T-cell (primary cell): ENCODE measurements around the gene AHCYL1. TPM values are rescaled to one million over a fixed set of nuclear protein-coding genes. Genes with fewer than 3 reads are reported as not detected.

ENCODE experiments used
- ATAC-seq, 4 experiments: fragments of 200-7000 bp in 3 of 4; fragments of 150-1000 bp in 1 of 4; cut with Tn5 transposase; replicated peaks in 1 of 4; 1 replicate in 3 of 4; 2 replicates in 1 of 4; pipeline ENCODE4 v1.10.0; 2021; ENCODE audit warnings: moderate library complexity in 3 of 4, mild to moderate bottlenecking in 2 of 4, moderate number of reproducible peaks in 1 of 4
- CTCF ChIA-PET, 2 donors: fragments of 300-600 bp; sonication (Branson Sonifier 250); formaldehyde crosslinking; loops; one replicate each; lab custom pipeline; 2022; ENCODE audit warnings: antibody characterized with exemption in 2 of 2; lab: Charles Lee
- POLR2A ChIA-PET, 2 donors: fragments of 300-600 bp; sonication (Branson Sonifier 250); formaldehyde crosslinking; loops; one replicate each; lab custom pipeline; 2022; ENCODE audit warnings: antibody characterized with exemption in 2 of 2; lab: Charles Lee
- DNase-seq, 35 experiments: peaks; one replicate each; pipeline versions ENCODE4 v3.0.0 to v3.0.0-alpha.2; 2013 to 2023
- H3K27ac ChIP-seq: one replicate; pipeline ENCODE4 v1.5.1; 2013; ENCODE audit warnings: low read length
- H3K27me3 ChIP-seq, 2 experiments: replicated peaks in 1 of 2; 1 replicate in 1 of 2; 2 replicates in 1 of 2; pipeline versions ENCODE4 v1.6.1 to v1.7.0; 2013; ENCODE audit warnings: low read length in 1 of 2, mixed read lengths in 1 of 2; ENCODE audit not compliant: control insufficient read depth in 2 of 2, insufficient read depth in 2 of 2; ENCODE audit errors: extremely low read depth in 1 of 2
- H3K36me3 ChIP-seq, 2 donors: 1 replicate in 1 of 2; 2 replicates in 1 of 2; pipeline versions ENCODE4 v1.6.1 to v1.7.0; 2013; ENCODE audit warnings: low read length in 1 of 2; ENCODE audit not compliant: control insufficient read depth in 2 of 2, insufficient read depth in 1 of 2; ENCODE audit errors: extremely low read depth in 1 of 2
- H3K4me1 ChIP-seq, 2 experiments: 1 replicate in 1 of 2; 2 replicates in 1 of 2; pipeline versions ENCODE4 v1.6.1 to v1.7.0; 2013; ENCODE audit warnings: low read length in 2 of 2, mixed read lengths in 1 of 2; ENCODE audit not compliant: insufficient read depth in 2 of 2, control insufficient read depth in 1 of 2; ENCODE audit errors: extremely low read depth in 1 of 2
- H3K4me3 ChIP-seq, 2 donors: 1 replicate in 1 of 2; 2 replicates in 1 of 2; pipeline versions ENCODE4 v1.5.1 to v1.7.0; 2013; ENCODE audit warnings: mild to moderate bottlenecking in 2 of 2, low read length in 1 of 2, moderate library complexity in 1 of 2; ENCODE audit not compliant: control insufficient read depth in 1 of 2; ENCODE audit errors: extremely low read depth in 1 of 2
- H3K9me3 ChIP-seq: 2 replicates; pipeline ENCODE4 v1.7.0; 2013
- H3K27ac Mint-ChIP-seq, 2 donors: one replicate each; pipeline ENCODE4 v1.8.0; 2020 to 2021; ENCODE audit warnings: mild to moderate bottlenecking in 2 of 2, mixed read lengths in 2 of 2
- H3K27me3 Mint-ChIP-seq, 2 donors: one replicate each; pipeline ENCODE4 v1.8.0; 2021 to 2022; ENCODE audit warnings: mixed read lengths in 2 of 2
- H3K36me3 Mint-ChIP-seq: one replicate; pipeline ENCODE4 v1.8.0; 2021; ENCODE audit warnings: mixed read lengths
- H3K4me1 Mint-ChIP-seq, 3 donors: one replicate each; pipeline ENCODE4 v1.8.0; 2020 to 2022; ENCODE audit warnings: mixed read lengths in 3 of 3, mild to moderate bottlenecking in 1 of 3
- H3K4me3 Mint-ChIP-seq, 3 donors: one replicate each; pipeline ENCODE4 v1.8.0; 2020 to 2022; ENCODE audit warnings: mild to moderate bottlenecking in 3 of 3, mixed read lengths in 3 of 3, moderate library complexity in 3 of 3
- H3K9me3 Mint-ChIP-seq, 3 donors: one replicate each; pipeline ENCODE4 v1.8.0; 2020 to 2022; ENCODE audit warnings: mixed read lengths in 3 of 3
- WGBS: methylation state at CpG from one replicate; pipeline ENCODE4 v1.1.5; 2013; ENCODE audit warnings: missing lambda C conversion rate; ENCODE audit not compliant: insufficient coverage; 5-methylcytosine and 5-hydroxymethylcytosine counted together
- total RNA-seq, 35 experiments: library from RNA in 6 of 35; stranded (reverse) in 6 of 35; fragments of 120-200 nt in 1 of 35; gene quantifications; one replicate each; pipeline versions ENCODE4 v1.2.1 to v1.2.4 and lab custom pipeline; 2013 to 2026

Gene AHCYL1
- total RNA-seq, 5 donors from 2014 or later (not counting 1 experiment from before 2014, with no cell fraction given), result 23.0 to 41.6 (median 38.9) TPM

DNA sequence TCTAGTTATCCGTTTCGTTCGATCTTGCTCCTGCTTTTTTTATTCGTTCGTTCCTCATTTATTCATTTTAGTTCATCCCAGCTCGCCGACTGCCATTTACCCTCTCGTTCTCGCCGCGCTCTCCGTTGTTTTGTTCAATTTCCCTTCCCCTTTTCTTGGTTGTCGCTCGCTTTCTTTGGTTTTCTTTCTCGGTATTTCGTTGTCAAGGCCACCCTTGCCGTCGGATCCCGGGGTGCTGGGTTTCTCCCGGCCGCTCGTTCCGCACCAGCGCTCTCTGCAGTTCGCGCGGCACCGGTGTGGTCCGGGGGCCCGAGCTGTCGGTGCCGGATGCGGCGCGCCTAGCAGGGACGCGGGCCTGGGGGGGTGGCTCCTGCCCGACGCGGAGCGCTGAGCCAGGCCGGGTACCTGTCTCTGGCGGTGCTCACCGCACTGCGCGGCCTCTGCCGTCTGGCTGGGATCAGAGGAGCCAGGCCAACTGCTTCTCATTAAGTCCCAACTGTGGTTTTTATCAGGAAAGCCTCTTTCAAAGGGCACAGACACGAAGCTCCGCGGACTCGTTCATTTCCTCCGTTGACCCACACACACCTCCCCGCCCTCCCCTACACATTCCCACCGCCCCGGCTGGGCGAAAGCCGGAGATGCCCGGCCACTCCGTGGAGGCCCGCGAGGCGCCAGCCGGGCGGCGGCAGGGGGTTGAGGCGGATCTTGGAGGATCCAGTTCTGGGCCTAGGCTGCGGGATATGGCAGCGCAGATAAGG lies 84.3 kb downstream of the AHCYL1 start:
- DNase-seq (peak in 17 of 35 experiments; percentile 11 to 49 (median 23)), ATAC-seq (peak; percentile 59 to 68 (median 65))
- Histone ChIP-seq H3K4me1 (peaks cover 0 to 30% of the 10 kb centered on the region in 2 experiments), H3K36me3 (no peaks in the 10 kb centered on the region), H3K4me3 (peak overlapping the region in 1 of 2 donors; percentile 45), H3K27ac (no peak overlapping the region), H3K27me3 (peaks cover 14 to 74% of the 10 kb centered on the region in 2 experiments), H3K9me3 (no peaks in the 10 kb centered on the region)
- peak overlapping the region; percentile 22 to 69 (median 48) for H3K4me3 Mint-ChIP-seq
- H3K27me3 Mint-ChIP-seq, result peaks cover 36 to 63% of the 10 kb centered on the region in 2 donors
- H3K9me3 Mint-ChIP-seq, result no peaks in the 10 kb centered on the region
- ChIA-PET CTCF (no interaction called here), POLR2A (no interaction called here)
- H3K36me3 Mint-ChIP-seq, result no peaks in the 10 kb centered on the region
- peak overlapping the region in 1 of 2 donors; percentile 9 for H3K27ac Mint-ChIP-seq
- H3K4me1 Mint-ChIP-seq, result peaks cover 13 to 25% (median 19%) of the 10 kb centered on the region in 3 donors
- WGBS, result 8% methylated on average over 63 of the region's 68 CpGs

DNA sequence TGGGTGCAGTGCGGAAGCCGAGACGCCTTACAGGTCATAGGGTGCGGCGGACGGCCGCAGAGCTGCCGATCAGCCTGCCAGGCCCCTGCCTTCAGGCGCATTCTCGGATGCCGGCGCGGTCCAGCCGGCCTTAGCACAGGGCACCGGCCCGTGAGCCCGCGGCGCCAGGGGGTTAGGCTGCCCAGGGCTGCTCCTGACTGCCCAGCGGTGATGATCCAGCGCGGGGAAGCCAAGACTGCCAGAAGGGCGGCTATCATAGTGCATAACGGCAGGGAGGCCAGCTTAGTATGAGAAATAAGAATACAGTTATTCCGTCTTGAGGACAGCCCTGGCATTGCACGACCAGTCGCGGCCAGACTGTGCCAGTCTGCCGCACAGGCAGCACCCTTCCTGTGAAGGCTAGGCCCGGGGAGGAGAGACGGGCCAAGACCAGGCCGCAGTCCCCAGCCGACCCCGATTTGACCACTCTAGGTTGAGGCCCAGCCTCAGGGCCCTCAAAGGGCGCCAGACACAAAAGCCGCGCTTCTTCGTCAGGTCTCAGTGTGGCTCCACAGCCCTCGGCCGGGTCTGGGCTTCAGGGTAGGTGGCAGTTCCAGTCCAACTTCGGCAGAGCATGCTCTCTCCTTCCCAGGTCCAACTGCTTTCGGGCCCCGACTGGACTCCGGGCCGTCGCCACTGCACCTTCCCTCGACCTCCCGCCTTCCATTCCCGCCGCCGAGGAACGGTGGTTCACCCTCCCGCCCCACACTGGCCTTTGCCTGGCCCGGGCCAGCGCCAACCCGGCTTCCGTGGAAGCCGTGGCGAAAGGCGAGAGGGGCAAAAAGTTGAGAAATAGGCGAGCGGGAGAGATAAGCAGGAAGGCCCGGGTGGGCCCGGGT lies 85.1 kb downstream of the AHCYL1 start:
- Histone ChIP-seq H3K27me3 (peaks cover 14 to 71% of the 10 kb centered on the region in 2 experiments), H3K4me3 (peak overlapping the region in 1 of 2 donors; percentile 2), H3K36me3 (no peaks in the 10 kb centered on the region), H3K27ac (no peak overlapping the region), H3K4me1 (peaks cover 0 to 30% of the 10 kb centered on the region in 2 experiments), H3K9me3 (no peaks in the 10 kb centered on the region)
- Mint-ChIP-seq H3K4me1 (peaks cover 13 to 25% (median 19%) of the 10 kb centered on the region in 3 donors), H3K27ac (no peak overlapping the region), H3K4me3 (peak overlapping the region; percentile 25 to 69 (median 28)), H3K9me3 (no peaks in the 10 kb centered on the region), H3K36me3 (no peaks in the 10 kb centered on the region), H3K27me3 (peaks cover 44 to 66% of the 10 kb centered on the region in 2 donors)
- peak in 2 of 4 experiments; percentile 17 to 19 for ATAC-seq
- DNase-seq, result peak in 2 of 35 experiments; percentile 18 to 25
- POLR2A ChIA-PET, result no interaction called here
- WGBS, result 13% methylated on average over 57 of the region's 64 CpGs
- CTCF ChIA-PET, result no interaction called here

DNA sequence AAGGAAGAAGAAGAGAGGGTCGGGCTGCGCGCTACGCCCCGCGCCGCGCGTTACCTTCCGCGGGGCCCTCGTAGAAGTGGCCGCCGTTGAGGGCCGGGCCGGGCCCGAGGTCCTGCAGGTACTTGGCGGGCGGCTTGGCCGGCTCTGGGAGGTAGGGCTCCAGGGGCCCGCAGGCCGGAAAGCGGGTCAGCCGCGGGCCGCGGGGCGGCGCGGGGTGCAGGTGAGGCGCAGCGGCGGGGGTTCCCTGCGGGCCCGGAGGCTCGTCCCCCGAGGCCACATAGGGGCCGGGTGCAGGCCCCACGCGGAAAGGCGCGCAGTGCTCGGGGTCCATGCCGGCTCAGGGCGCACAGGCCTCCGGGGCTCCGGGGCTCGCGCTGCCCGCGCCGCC lies 85.7 kb downstream of the AHCYL1 start:
- DNase-seq (no peak), ATAC-seq (peak in 1 of 4 experiments; percentile 14)
- ChIA-PET POLR2A (no interaction called here), CTCF (no interaction called here)
- no peak overlapping the region for H3K27ac Mint-ChIP-seq
- peak overlapping the region in 1 of 3 donors; percentile 69 for H3K4me3 Mint-ChIP-seq
- Histone ChIP-seq H3K27me3 (peaks cover 14 to 65% of the 10 kb centered on the region in 2 experiments), H3K4me1 (peaks cover 0 to 30% of the 10 kb centered on the region in 2 experiments), H3K9me3 (no peaks in the 10 kb centered on the region), H3K27ac (no peak overlapping the region), H3K4me3 (no peak overlapping the region), H3K36me3 (no peaks in the 10 kb centered on the region)
- H3K4me1 Mint-ChIP-seq, result peaks cover 13 to 25% (median 19%) of the 10 kb centered on the region in 3 donors
- H3K9me3 Mint-ChIP-seq, result no peaks in the 10 kb centered on the region
- no peaks in the 10 kb centered on the region for H3K36me3 Mint-ChIP-seq
- WGBS, result 3% methylated on average over 45 of the region's 52 CpGs
- H3K27me3 Mint-ChIP-seq, result peaks cover 48 to 68% of the 10 kb centered on the region in 2 donors

DNA sequence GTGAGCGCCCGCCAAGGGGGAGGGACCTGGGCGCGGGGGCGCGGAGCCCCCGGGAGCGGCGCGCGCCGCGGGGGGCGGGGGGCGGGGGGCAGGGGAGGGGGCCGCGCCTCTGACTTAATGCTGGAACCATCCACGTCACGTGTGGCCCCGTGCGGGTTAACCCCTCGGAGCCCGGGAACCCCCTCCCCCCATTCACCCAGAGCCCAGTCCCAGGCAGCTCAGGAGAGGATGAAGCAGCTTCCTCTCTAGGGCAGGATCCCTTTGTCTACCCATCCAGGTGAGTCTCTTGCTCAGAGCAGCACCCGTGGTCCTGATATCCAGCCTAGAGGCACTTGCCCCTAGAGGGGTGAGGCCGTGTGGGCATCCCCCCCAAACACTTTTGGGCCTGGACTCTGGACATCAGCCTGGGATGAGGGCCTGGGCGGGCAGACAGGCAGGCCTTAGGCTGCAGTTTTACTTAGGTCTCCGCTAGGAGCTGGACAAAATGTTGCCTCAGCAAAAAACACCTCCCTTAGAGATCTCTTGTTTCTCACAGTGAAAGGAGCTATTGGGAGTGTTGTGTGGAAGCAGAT lies 86.2 kb downstream of the AHCYL1 start, which contains the start of gene ALX3:
TSS of gene ALX3 (minus strand) at position 2 of the 572 bp plus-strand sequence. CDS start 60 bp downstream, outside the sequence.
- ATAC-seq, result no peak
- Histone ChIP-seq H3K4me1 (peaks cover 0 to 30% of the 10 kb centered on the region in 2 experiments), H3K36me3 (no peaks in the 10 kb centered on the region), H3K4me3 (peak within 1 kb of the TSS in 1 of 2 donors; percentile 2), H3K27ac (no peak within 1 kb of the TSS), H3K9me3 (no peaks in the 10 kb centered on the region), H3K27me3 (peaks cover 14 to 63% of the 10 kb centered on the region in 2 experiments)
- DNase-seq, result no peak
- Mint-ChIP-seq H3K9me3 (no peaks in the 10 kb centered on the region), H3K27me3 (peaks cover 50 to 67% of the 10 kb centered on the region in 2 donors), H3K4me3 (peak within 1 kb of the TSS; percentile 25 to 69 (median 28)), H3K27ac (no peak within 1 kb of the TSS), H3K36me3 (no peaks in the 10 kb centered on the region), H3K4me1 (peaks cover 13 to 25% (median 19%) of the 10 kb centered on the region in 3 donors)
- 20% methylated on average over 4 of the region's 27 CpGs for WGBS
- ChIA-PET POLR2A (no interaction called here), CTCF (interaction anchor here in 1 of 2 donors (0.9 to 1.1 kb wide), 3 partner anchors 11 to 425 kb away, joined by 3 to 5 read pairs (median 4); no protein-coding TSS in a partner anchor)

Other genes starting within 250 kb of the AHCYL1 start
- 10 to 100 TPM in 4 of 5 donors, 1 to 10 TPM in 1; 8.4 to 17.1 (median 10.3) TPM for gene GSTM3, start 243.7 kb upstream of the AHCYL1 start, total RNA-seq
- under 1 TPM in 2 of 5 donors, not detected in 3; 0.47 to 0.49 TPM for gene EPS8L3, start 220.8 kb upstream of the AHCYL1 start, total RNA-seq
- gene CSF1, start 73.9 kb upstream of the AHCYL1 start, total RNA-seq, result 1 to 10 TPM; 4.8 to 9.5 (median 8.3) TPM
- gene STRIP1, start 49.9 kb downstream of the AHCYL1 start, total RNA-seq, result 10 to 100 TPM; 70.6 to 87.2 (median 73.3) TPM
- not detected for gene ALX3, start 85.9 kb downstream of the AHCYL1 start, total RNA-seq
- not detected for gene UBL4B, start 127.7 kb downstream of the AHCYL1 start, total RNA-seq
- not detected for gene SLC6A17, start 165.7 kb downstream of the AHCYL1 start, total RNA-seq
- gene KCNC4, start 225.5 kb downstream of the AHCYL1 start, total RNA-seq, result 10 to 100 TPM; 11.0 to 19.4 (median 15.0) TPM